ENCODE data around the gene MAP3K6.

The MAP3K6 gene

DNA sequence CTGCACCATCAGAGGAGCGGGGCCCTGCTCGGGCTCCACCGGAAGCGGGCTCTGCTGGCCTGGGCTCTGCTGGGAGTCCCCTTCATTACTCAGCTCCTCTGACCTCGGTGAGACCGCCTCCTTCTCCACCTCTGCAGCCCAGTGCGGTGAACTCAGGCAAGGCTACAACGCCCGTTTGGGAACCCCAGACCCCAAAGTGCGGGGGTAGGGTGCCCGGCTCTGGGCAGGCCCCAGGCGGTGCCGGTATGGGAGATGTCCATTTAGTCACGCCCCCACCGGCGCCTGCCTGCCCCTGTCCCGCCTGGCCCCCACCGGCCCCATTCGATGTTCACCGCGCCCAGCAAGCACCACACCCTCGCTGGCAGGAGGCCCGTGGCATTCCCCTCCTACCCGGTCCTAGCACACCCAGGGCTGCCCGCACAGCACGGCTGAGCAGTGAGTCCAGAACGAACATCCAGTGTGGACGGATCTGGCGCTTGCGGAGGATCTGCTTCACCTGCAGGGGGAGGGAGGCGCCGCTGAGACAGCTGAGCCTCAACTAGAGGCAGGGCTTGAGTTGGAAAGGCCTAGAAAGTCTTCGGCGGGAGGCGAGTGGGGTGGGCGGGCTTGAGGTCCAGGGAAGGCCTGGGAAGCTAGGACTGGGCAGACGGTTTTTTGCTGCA, 10.0 kb downstream of the MAP3K6 start:
- FAIRE-seq (no peak), DNase-seq (ENCODE audit: low spot score) (no peak)

GRCh38 chr1:27356277-27356618, 10.5 kb downstream of the MAP3K6 start:
- no peak for FAIRE-seq
- DNase-seq (ENCODE audit: low spot score): no peak

- FAIRE-seq: no peak
Measured at GRCh38 chr1:27355683-27356082, 11.1 kb downstream of the MAP3K6 start.

GRCh38 chr1:27353629-27354028, 13.1 kb downstream of the MAP3K6 start:
- no peak for FAIRE-seq
- no peak for DNase-seq (ENCODE audit: low spot score)

More at GRCh38 chr1:27355683-27356082, 11.1 kb downstream of the MAP3K6 start:
- no peak for DNase-seq (ENCODE audit: low spot score)

- DNase-seq (ENCODE audit: low spot score): no peak
- FAIRE-seq: no peak
Measured at GRCh38 chr1:27353166-27353565, 13.6 kb downstream of the MAP3K6 start.

GRCh38 chr1:27351541-27352107, 15.1 kb downstream of the MAP3K6 start:
- no peak for DNase-seq (ENCODE audit: low spot score)
- no peak for FAIRE-seq

DNA sequence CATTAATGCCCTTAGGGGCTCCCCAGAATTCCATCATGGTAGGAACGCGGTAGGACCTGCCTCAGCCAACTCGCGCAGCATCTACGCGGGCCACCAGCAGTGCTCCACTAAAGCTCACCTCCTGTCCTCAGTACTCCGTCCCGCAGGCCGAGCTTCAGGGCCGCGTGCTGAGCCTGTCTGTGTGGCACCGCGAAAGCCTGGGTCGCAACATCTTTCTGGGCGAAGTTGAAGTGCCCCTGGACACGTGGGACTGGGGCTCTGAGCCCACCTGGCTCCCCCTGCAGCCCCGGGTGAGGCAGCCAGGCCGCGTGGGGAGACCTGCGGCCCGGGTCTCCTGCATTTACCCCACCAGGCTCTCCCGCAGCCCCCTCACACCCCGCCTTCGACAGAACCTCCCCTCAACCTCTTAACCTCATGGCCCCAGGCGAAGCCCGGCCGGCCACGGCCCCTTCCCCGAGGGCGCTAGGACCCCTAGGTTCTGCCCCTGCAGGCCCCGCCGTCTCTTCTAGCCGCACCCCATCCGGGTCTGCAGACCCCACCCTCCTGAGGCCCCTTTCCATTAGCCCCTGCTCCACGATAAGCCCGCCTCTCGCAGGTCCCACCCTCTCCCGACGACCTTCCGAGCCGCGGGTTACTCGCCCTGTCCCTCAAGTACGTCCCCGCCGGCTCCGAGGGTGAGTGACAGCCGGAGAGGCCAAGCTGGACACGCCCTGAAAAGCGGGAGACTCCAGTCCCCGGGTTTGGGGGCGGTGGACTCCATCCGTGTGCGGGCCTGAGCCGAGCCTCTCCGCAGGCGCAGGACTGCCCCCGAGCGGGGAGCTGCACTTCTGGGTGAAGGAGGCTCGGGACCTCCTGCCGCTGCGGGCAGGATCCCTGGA, 15.9 kb downstream of the MAP3K6 start:
- no peak for DNase-seq (ENCODE audit: low spot score)
- FAIRE-seq: no peak

GRCh38 chr1:27349784-27350662, 16.7 kb downstream of the MAP3K6 start:
- DNase-seq (ENCODE audit: low spot score) (no peak), FAIRE-seq (no peak)

- FAIRE-seq (no peak), DNase-seq (ENCODE audit: low spot score) (peak; percentile 33)
Measured at GRCh38 chr1:27348861-27349783, 17.6 kb downstream of the MAP3K6 start.

- FAIRE-seq (no peak), DNase-seq (ENCODE audit: low spot score) (peak; percentile 22)
Measured at GRCh38 chr1:27346991-27347624, 19.7 kb downstream of the MAP3K6 start.

DNA sequence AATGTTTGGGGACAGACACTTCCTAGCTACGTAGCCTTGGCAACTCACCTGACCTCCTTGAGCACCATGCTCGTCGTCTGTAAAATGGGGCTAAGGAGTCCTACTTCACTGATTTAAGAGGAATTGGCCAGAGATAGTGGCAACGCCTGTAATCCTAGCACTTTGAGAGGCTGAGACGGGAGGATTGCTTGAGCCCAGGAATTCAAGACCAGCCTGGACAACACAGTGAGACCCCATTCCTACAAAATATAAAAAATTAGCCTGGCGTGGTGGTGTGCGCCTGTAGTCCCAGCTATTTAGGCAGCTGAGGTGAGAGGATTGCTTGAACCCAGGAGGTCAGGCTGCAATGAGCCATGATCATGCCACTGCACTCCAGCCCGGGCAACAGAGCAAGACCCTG, 20.4 kb downstream of the MAP3K6 start:
- no peak for FAIRE-seq
- DNase-seq (ENCODE audit: low spot score): no peak

DNA sequence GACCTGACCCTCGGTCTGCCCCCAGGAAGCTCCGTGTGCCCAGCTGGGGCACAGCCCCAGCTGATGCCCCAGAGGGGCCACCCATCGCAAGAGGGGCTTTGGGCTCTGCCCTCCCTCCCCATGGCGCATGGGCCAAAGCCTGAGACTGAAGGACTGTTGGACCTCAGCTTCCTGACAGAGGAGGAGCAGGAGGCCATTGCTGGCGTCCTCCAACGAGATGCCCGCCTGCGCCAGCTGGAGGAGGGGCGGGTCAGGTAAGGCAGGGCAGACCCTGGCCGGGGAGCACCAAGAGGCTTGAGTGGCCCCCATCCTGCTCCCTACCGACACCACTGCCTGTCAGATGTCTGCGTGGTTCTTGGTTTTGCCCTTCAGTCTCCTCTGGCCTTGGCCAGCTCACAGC, 21.5 kb downstream of the MAP3K6 start:
- no peak for FAIRE-seq
- no peak for DNase-seq (ENCODE audit: low spot score)

DNA sequence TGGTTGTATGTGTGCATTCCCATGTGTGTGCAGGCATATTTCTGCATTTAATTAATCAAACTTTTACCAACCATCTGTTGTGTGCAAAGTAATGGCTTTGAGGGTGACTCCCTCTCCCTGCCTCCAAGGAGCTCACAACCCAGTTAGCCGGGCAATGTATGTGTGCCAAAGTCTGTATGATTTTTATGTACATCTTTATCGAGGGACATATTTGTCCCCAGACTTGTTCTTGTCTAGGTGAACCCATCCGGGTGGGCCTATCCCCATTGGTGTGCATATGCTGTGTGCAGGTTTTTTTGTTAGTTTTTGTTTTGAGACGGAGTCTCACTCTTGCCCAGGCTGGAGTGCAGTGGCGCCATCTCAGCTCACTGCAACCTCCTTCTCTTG, 23.1 kb downstream of the MAP3K6 start:
- FAIRE-seq: no peak
- DNase-seq (ENCODE audit: low spot score): no peak

GRCh38 chr1:27342778-27343638, 23.8 kb downstream of the MAP3K6 start:
- no peak for DNase-seq (ENCODE audit: low spot score)
- no peak for FAIRE-seq

GRCh38 chr1:27342391-27342777, 24.4 kb downstream of the MAP3K6 start:
- no peak for DNase-seq (ENCODE audit: low spot score)
- FAIRE-seq: no peak

GRCh38 chr1:27341525-27342252, 25.1 kb downstream of the MAP3K6 start, which contains the start of gene SYTL1:
SYTL1 (plus strand) TSS chr1:27342022; CDS start chr1:27345335, 3,313 bp downstream.
- no peak for FAIRE-seq
- DNase-seq (ENCODE audit: low spot score): peak; percentile 57

- DNase-seq (ENCODE audit: low spot score): no peak
- FAIRE-seq: no peak
Measured at GRCh38 chr1:27339213-27339612, 27.5 kb downstream of the MAP3K6 start.

- no peak for FAIRE-seq
- DNase-seq (ENCODE audit: low spot score): no peak
Measured at GRCh38 chr1:27338751-27339150, 28.0 kb downstream of the MAP3K6 start.
